GM23338 (cell line): ENCODE results near the gene EN2. TPM values are rescaled to one million over a fixed set of nuclear protein-coding genes. Genes with fewer than 3 reads are reported as not detected.

Experiments
- ATAC-seq: fragments of 200-7000 bp; cut with Tn5 transposase; 3 replicates; pipeline ENCODE4 v1.9.1; 2020
- DNase-seq: peaks from one replicate; pipeline ENCODE4 v3.0.0-alpha.2; 2015; ENCODE audit warnings: low spot score
- H2AFZ ChIP-seq: fragments of 200-600 bp; sonication (generic); 2 replicates; pipeline ENCODE4 v1.8.0; 2016; ENCODE audit warnings: antibody characterized with exemption, mild to moderate bottlenecking, moderate library complexity
- H3F3A ChIP-seq: fragments of 200-600 bp; sonication (generic); replicated peaks from 2 replicates; pipeline ENCODE4 v1.8.0; 2017; ENCODE audit warnings: antibody characterized with exemption, mixed run types, low read depth
- H3K27ac ChIP-seq: fragments of 200-600 bp; sonication (generic); 2 replicates; pipeline ENCODE4 v1.6.1; 2016; ENCODE audit warnings: low read depth
- H3K27me3 ChIP-seq: fragments of 200-600 bp; sonication (generic); 2 replicates; pipeline ENCODE4 v1.8.0; 2016; ENCODE audit warnings: mild to moderate bottlenecking, mixed run types, moderate library complexity; ENCODE audit not compliant: insufficient read depth
- H3K36me3 ChIP-seq: fragments of 200-600 bp; sonication (generic); 2 replicates; pipeline ENCODE4 v1.8.0; 2016; ENCODE audit warnings: mild to moderate bottlenecking; ENCODE audit not compliant: insufficient read depth
- H3K4me1 ChIP-seq: fragments of 200-600 bp; sonication (generic); 2 replicates; pipeline ENCODE4 v1.8.0; 2016; ENCODE audit warnings: mild to moderate bottlenecking, moderate library complexity; ENCODE audit not compliant: insufficient read depth
- H3K4me2 ChIP-seq: fragments of 200-600 bp; sonication (generic); 2 replicates; pipeline ENCODE4 v1.7.1; 2017; ENCODE audit warnings: mixed run types
- H3K4me3 ChIP-seq: fragments of 200-600 bp; sonication (generic); 2 replicates; pipeline ENCODE4 v1.6.1; 2016; ENCODE audit warnings: mixed run types
- H3K79me2 ChIP-seq: fragments of 200-600 bp; sonication (generic); replicated peaks from 2 replicates; pipeline ENCODE4 v1.8.0; 2017; ENCODE audit warnings: mild to moderate bottlenecking; ENCODE audit not compliant: insufficient read depth
- H3K9me2 ChIP-seq: fragments of 200-600 bp; sonication (generic); 2 replicates; pipeline ENCODE4 v1.8.0; 2017; ENCODE audit not compliant: insufficient read depth
- H4K20me1 ChIP-seq: fragments of 200-600 bp; sonication (generic); replicated peaks from 2 replicates; pipeline ENCODE4 v1.8.0; 2017; ENCODE audit warnings: mild to moderate bottlenecking; ENCODE audit not compliant: insufficient read depth
- H3K27ac Mint-ChIP-seq: 2 replicates; pipeline ENCODE4 v1.8.0; 2020; ENCODE audit warnings: inconsistent platforms, mild to moderate bottlenecking, moderate library complexity, mixed read lengths
- H3K27me3 Mint-ChIP-seq: 3 replicates; pipeline ENCODE4 v1.8.0; 2022; ENCODE audit warnings: low read depth, mild to moderate bottlenecking, moderate library complexity, mixed read lengths, inconsistent platforms; ENCODE audit not compliant: insufficient read depth, poor library complexity
- H3K36me3 Mint-ChIP-seq: 3 replicates; pipeline ENCODE4 v1.8.0; 2021; ENCODE audit warnings: low read depth, mild to moderate bottlenecking, inconsistent platforms, moderate library complexity, mixed read lengths
- H3K4me1 Mint-ChIP-seq: 3 replicates; pipeline ENCODE4 v1.8.0; 2020; ENCODE audit warnings: mild to moderate bottlenecking, inconsistent platforms, mixed read lengths
- H3K4me3 Mint-ChIP-seq: 3 replicates; pipeline ENCODE4 v1.8.0; 2021; ENCODE audit warnings: moderate library complexity, mild to moderate bottlenecking, inconsistent platforms, mixed read lengths
- H3K9me3 Mint-ChIP-seq: 3 replicates; pipeline ENCODE4 v1.8.0; 2020; ENCODE audit warnings: moderate library complexity, mild to moderate bottlenecking, inconsistent platforms, mixed read lengths
- CREB1 ChIP-seq: fragments of 250-450 bp; sonication (Bioruptor Pico); IDR thresholded peaks from 2 replicates; pipeline ENCODE4 v1.5.0; 2020; ENCODE audit warnings: low read depth, mild to moderate bottlenecking, moderate library complexity
- EZH2 ChIP-seq: fragments of 200-600 bp; sonication (generic); IDR thresholded peaks from one replicate; pipeline ENCODE4 v1.8.0; 2017; ENCODE audit warnings: antibody characterized with exemption, mild to moderate bottlenecking, low read depth; ENCODE audit not compliant: unreplicated experiment
- EZH2phosphoT487 ChIP-seq: fragments of 200-600 bp; sonication (generic); IDR thresholded peaks from one replicate; pipeline ENCODE4 v1.8.1; 2018; ENCODE audit warnings: antibody characterized with exemption; ENCODE audit not compliant: unreplicated experiment
- JUNB ChIP-seq: IDR thresholded peaks from one replicate; pipeline ENCODE4 v1.6.1; 2016; ENCODE audit warnings: antibody characterized with exemption; ENCODE audit not compliant: unreplicated experiment
- NANOG ChIP-seq: IDR thresholded peaks from 2 replicates; pipeline ENCODE4 v1.6.1; 2016; ENCODE audit warnings: antibody characterized with exemption, borderline replicate concordance
- POLR2AphosphoS5 ChIP-seq: IDR thresholded peaks from 2 replicates; pipeline ENCODE4 v1.6.1; 2016; ENCODE audit warnings: antibody characterized with exemption, low read depth
- STAT1 ChIP-seq: IDR thresholded peaks from one replicate; pipeline ENCODE4 v1.6.1; 2016; ENCODE audit warnings: antibody characterized with exemption; ENCODE audit not compliant: unreplicated experiment
- ZNF114 ChIP-seq: fragments of 250-450 bp; sonication (Bioruptor Pico); IDR thresholded peaks from 2 replicates; pipeline ENCODE4 v1.5.0; 2020; ENCODE audit warnings: mild to moderate bottlenecking, moderate library complexity
- ZNF331 ChIP-seq: fragments of 250-450 bp; sonication (Bioruptor Pico); IDR thresholded peaks from 2 replicates; pipeline ENCODE4 v1.5.0; 2020; ENCODE audit warnings: low read depth, mild to moderate bottlenecking, moderate library complexity
- polyA plus RNA-seq: library from polyadenylated mRNA; unstranded; fragments of >200 nt; fragmentation: Nextera tagmentation; extraction: Ambion mirVana; gene quantifications from 2 replicates; pipeline ENCODE4 v1.2.1, GENCODE V29; 2016
- total RNA-seq: library from RNA; depleted of rRNA; stranded (reverse); fragments of >200 nt; shearing (Covaris generic); gene quantifications from 2 replicates; pipeline ENCODE4 v1.2.3, GENCODE V29; 2014
- TF ChIP-seq, protein P1 (sequence below): IDR thresholded peaks from 2 replicates; pipeline ENCODE4 v1.6.1; 2016; ENCODE audit warnings: antibody characterized with exemption
- TF ChIP-seq, protein P2 (sequence below), 2 experiments: fragments of 200-600 bp in 1 of 2; sonication (generic) in 1 of 2; conservative IDR thresholded peaks; 2 replicates each; pipeline versions ENCODE4 v1.5.1 to v1.6.1; 2016 to 2017; ENCODE audit warnings: antibody characterized with exemption in 2 of 2, low read depth in 2 of 2, mild to moderate bottlenecking in 2 of 2, moderate library complexity in 1 of 2
- TF ChIP-seq, protein P3 (sequence below): fragments of 250-450 bp; sonication (Bioruptor Pico); IDR thresholded peaks from 2 replicates; pipeline ENCODE4 v1.5.0; 2020; ENCODE audit warnings: mild to moderate bottlenecking, moderate library complexity
- TF ChIP-seq, protein P4 (sequence below): IDR thresholded peaks from one replicate; pipeline ENCODE4 v1.6.1; 2018; ENCODE audit warnings: antibody characterized with exemption; ENCODE audit not compliant: unreplicated experiment

The EN2 gene
- total and polyA plus RNA-seq, 2 experiments from 2014 or later = not detected

DNA sequence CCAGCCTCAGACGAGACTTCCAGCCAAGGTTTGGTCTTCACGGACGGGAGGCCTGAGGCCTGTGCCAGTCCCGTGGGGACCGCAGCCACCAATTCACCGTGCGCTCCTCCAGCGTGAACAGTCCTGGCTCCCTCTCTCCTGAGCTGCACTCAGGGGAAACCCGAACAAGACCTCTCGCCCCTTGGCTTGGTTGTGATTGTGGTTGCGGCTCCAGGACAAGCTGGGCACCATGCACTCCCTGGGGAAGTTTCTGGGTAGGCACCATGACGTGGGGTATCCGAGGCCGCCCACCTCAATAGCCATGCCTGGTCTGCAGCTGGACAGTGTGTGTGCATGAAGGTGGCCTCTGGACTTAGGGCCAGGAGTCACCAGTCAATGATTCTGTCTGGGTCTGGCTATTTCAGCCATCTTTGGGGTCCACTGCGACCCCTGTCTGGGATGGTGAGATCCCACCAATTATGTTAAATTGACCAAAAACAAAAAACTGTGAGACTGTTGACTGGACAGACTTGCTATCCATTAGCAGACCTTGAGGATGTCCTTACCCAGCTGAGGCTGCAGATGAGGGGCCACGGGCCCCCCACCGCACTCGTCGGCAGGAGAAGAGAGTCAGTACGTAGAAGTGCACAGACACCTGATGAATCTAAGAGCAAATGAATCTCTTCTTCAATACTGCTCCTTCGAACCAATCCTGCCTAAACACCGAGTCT lies 33.5 kb upstream of the EN2 start:
- H3K27ac ChIP-seq = no peak overlapping the region
- H3K4me3 ChIP-seq = no peak overlapping the region
- H3K79me2 ChIP-seq = no peaks in the 10 kb centered on the region
- no peak for ATAC-seq
- no peaks in the 10 kb centered on the region for H3K36me3 Mint-ChIP-seq
- no peak overlapping the region for H3K4me3 Mint-ChIP-seq
- H3K27me3 Mint-ChIP-seq = peaks cover 17% of the 10 kb centered on the region
- no peaks in the 10 kb centered on the region for H3K4me1 Mint-ChIP-seq
- no peaks in the 10 kb centered on the region for H3K4me1 ChIP-seq
- H3K27ac Mint-ChIP-seq = no peak overlapping the region
- no peaks in the 10 kb centered on the region for H4K20me1 ChIP-seq
- TF ChIP-seq, protein P1, sequence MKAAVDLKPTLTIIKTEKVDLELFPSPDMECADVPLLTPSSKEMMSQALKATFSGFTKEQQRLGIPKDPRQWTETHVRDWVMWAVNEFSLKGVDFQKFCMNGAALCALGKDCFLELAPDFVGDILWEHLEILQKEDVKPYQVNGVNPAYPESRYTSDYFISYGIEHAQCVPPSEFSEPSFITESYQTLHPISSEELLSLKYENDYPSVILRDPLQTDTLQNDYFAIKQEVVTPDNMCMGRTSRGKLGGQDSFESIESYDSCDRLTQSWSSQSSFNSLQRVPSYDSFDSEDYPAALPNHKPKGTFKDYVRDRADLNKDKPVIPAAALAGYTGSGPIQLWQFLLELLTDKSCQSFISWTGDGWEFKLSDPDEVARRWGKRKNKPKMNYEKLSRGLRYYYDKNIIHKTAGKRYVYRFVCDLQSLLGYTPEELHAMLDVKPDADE = no peak
- TF ChIP-seq STAT1 = no peak
- TF ChIP-seq, protein P2, sequence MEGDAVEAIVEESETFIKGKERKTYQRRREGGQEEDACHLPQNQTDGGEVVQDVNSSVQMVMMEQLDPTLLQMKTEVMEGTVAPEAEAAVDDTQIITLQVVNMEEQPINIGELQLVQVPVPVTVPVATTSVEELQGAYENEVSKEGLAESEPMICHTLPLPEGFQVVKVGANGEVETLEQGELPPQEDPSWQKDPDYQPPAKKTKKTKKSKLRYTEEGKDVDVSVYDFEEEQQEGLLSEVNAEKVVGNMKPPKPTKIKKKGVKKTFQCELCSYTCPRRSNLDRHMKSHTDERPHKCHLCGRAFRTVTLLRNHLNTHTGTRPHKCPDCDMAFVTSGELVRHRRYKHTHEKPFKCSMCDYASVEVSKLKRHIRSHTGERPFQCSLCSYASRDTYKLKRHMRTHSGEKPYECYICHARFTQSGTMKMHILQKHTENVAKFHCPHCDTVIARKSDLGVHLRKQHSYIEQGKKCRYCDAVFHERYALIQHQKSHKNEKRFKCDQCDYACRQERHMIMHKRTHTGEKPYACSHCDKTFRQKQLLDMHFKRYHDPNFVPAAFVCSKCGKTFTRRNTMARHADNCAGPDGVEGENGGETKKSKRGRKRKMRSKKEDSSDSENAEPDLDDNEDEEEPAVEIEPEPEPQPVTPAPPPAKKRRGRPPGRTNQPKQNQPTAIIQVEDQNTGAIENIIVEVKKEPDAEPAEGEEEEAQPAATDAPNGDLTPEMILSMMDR (conservative IDR thresholded peaks at IDR 0.05; ENCODE audit: low read depth in 2 of 2) = no peak
- TF ChIP-seq, protein P3, sequence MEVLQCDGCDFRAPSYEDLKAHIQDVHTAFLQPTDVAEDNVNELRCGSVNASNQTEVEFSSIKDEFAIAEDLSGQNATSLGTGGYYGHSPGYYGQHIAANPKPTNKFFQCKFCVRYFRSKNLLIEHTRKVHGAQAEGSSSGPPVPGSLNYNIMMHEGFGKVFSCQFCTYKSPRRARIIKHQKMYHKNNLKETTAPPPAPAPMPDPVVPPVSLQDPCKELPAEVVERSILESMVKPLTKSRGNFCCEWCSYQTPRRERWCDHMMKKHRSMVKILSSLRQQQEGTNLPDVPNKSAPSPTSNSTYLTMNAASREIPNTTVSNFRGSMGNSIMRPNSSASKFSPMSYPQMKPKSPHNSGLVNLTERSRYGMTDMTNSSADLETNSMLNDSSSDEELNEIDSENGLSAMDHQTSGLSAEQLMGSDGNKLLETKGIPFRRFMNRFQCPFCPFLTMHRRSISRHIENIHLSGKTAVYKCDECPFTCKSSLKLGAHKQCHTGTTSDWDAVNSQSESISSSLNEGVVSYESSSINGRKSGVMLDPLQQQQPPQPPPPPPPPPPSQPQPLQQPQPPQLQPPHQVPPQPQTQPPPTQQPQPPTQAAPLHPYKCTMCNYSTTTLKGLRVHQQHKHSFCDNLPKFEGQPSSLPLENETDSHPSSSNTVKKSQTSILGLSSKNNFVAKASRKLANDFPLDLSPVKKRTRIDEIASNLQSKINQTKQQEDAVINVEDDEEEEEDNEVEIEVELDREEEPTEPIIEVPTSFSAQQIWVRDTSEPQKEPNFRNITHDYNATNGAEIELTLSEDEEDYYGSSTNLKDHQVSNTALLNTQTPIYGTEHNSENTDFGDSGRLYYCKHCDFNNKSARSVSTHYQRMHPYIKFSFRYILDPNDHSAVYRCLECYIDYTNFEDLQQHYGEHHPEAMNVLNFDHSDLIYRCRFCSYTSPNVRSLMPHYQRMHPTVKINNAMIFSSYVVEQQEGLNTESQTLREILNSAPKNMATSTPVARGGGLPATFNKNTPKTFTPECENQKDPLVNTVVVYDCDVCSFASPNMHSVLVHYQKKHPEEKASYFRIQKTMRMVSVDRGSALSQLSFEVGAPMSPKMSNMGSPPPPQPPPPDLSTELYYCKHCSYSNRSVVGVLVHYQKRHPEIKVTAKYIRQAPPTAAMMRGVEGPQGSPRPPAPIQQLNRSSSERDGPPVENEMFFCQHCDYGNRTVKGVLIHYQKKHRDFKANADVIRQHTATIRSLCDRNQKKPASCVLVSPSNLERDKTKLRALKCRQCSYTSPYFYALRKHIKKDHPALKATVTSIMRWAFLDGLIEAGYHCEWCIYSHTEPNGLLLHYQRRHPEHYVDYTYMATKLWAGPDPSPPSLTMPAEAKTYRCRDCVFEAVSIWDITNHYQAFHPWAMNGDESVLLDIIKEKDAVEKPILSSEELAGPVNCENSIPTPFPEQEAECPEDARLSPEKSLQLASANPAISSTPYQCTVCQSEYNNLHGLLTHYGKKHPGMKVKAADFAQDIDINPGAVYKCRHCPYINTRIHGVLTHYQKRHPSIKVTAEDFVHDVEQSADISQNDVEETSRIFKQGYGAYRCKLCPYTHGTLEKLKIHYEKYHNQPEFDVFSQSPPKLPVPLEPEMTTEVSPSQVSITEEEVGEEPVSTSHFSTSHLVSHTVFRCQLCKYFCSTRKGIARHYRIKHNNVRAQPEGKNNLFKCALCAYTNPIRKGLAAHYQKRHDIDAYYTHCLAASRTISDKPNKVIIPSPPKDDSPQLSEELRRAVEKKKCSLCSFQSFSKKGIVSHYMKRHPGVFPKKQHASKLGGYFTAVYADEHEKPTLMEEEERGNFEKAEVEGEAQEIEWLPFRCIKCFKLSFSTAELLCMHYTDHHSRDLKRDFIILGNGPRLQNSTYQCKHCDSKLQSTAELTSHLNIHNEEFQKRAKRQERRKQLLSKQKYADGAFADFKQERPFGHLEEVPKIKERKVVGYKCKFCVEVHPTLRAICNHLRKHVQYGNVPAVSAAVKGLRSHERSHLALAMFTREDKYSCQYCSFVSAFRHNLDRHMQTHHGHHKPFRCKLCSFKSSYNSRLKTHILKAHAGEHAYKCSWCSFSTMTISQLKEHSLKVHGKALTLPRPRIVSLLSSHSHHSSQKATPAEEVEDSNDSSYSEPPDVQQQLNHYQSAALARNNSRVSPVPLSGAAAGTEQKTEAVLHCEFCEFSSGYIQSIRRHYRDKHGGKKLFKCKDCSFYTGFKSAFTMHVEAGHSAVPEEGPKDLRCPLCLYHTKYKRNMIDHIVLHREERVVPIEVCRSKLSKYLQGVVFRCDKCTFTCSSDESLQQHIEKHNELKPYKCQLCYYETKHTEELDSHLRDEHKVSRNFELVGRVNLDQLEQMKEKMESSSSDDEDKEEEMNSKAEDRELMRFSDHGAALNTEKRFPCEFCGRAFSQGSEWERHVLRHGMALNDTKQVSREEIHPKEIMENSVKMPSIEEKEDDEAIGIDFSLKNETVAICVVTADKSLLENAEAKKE (CRISPR knock-in tag) = no peak
- no peak for TF ChIP-seq EZH2phosphoT487
- no peak for TF ChIP-seq NANOG
- TF ChIP-seq CREB1 (CRISPR knock-in tag) = no peak
- TF ChIP-seq, protein P4, sequence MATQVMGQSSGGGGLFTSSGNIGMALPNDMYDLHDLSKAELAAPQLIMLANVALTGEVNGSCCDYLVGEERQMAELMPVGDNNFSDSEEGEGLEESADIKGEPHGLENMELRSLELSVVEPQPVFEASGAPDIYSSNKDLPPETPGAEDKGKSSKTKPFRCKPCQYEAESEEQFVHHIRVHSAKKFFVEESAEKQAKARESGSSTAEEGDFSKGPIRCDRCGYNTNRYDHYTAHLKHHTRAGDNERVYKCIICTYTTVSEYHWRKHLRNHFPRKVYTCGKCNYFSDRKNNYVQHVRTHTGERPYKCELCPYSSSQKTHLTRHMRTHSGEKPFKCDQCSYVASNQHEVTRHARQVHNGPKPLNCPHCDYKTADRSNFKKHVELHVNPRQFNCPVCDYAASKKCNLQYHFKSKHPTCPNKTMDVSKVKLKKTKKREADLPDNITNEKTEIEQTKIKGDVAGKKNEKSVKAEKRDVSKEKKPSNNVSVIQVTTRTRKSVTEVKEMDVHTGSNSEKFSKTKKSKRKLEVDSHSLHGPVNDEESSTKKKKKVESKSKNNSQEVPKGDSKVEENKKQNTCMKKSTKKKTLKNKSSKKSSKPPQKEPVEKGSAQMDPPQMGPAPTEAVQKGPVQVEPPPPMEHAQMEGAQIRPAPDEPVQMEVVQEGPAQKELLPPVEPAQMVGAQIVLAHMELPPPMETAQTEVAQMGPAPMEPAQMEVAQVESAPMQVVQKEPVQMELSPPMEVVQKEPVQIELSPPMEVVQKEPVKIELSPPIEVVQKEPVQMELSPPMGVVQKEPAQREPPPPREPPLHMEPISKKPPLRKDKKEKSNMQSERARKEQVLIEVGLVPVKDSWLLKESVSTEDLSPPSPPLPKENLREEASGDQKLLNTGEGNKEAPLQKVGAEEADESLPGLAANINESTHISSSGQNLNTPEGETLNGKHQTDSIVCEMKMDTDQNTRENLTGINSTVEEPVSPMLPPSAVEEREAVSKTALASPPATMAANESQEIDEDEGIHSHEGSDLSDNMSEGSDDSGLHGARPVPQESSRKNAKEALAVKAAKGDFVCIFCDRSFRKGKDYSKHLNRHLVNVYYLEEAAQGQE = no peak
- no peak for TF ChIP-seq JUNB
- no peak for TF ChIP-seq ZNF331 (CRISPR knock-in tag)
- TF ChIP-seq EZH2 = no peak
- TF ChIP-seq ZNF114 (CRISPR knock-in tag) = no peak
- TF ChIP-seq POLR2AphosphoS5 = no peak
- H3K9me2 ChIP-seq = no peaks in the 10 kb centered on the region; the same call in 1 of the 2 replicates
- H3F3A ChIP-seq = no peaks in the 10 kb centered on the region
- H2AFZ ChIP-seq = no peak overlapping the region
- H3K4me2 ChIP-seq = no peak overlapping the region
- H3K9me3 Mint-ChIP-seq = no peaks in the 10 kb centered on the region; the same call in 1 of the 3 replicates
- no peaks in the 10 kb centered on the region for H3K36me3 ChIP-seq
- no peaks in the 10 kb centered on the region for H3K27me3 ChIP-seq
- no peak for DNase-seq
